ENCODE measurements around the gene ST3GAL2. TPM values are rescaled to one million over a fixed set of nuclear protein-coding genes. Genes with fewer than 3 reads are reported as not detected.

The ST3GAL2 gene
- total RNA-seq, 1 donor from 2014 or later = 71.9 TPM

- TF ChIP-seq, protein P1, sequence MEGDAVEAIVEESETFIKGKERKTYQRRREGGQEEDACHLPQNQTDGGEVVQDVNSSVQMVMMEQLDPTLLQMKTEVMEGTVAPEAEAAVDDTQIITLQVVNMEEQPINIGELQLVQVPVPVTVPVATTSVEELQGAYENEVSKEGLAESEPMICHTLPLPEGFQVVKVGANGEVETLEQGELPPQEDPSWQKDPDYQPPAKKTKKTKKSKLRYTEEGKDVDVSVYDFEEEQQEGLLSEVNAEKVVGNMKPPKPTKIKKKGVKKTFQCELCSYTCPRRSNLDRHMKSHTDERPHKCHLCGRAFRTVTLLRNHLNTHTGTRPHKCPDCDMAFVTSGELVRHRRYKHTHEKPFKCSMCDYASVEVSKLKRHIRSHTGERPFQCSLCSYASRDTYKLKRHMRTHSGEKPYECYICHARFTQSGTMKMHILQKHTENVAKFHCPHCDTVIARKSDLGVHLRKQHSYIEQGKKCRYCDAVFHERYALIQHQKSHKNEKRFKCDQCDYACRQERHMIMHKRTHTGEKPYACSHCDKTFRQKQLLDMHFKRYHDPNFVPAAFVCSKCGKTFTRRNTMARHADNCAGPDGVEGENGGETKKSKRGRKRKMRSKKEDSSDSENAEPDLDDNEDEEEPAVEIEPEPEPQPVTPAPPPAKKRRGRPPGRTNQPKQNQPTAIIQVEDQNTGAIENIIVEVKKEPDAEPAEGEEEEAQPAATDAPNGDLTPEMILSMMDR (IDR thresholded peaks at IDR 0.05) = no peak
Measured at GRCh38 chr16:70421473-70422311, 17.2 kb downstream of the ST3GAL2 start.

GRCh38 chr16:70421014-70421413 is 17.9 kb downstream of the ST3GAL2 start:
- Mint-ChIP-seq H3K27me3 (ENCODE audit: low read depth) (no peaks in the 10 kb centered on the region), H3K9me3 (ENCODE audit: low read depth) (no peaks in the 10 kb centered on the region), H3K27ac (ENCODE audit: unreplicated experiment) (no peak overlapping the region), H3K4me3 (ENCODE audit: unreplicated experiment) (no peak overlapping the region), H3K36me3 (ENCODE audit: low read depth) (peaks cover 2% of the 10 kb centered on the region), H3K4me1 (ENCODE audit: low read depth) (peaks cover 18% of the 10 kb centered on the region)
- DNase-seq (ENCODE audit: low spot score) = no peak
- TF ChIP-seq, protein P1 (IDR thresholded peaks at IDR 0.05) = no peak

More at GRCh38 chr16:70421473-70422311, 17.2 kb downstream of the ST3GAL2 start:
- H3K4me1 Mint-ChIP-seq (ENCODE audit: low read depth) = peaks cover 18% of the 10 kb centered on the region
- no peaks in the 10 kb centered on the region for H3K9me3 Mint-ChIP-seq (ENCODE audit: low read depth)
- no peak overlapping the region for H3K4me3 Mint-ChIP-seq (ENCODE audit: unreplicated experiment)
- H3K27me3 Mint-ChIP-seq (ENCODE audit: low read depth) = no peaks in the 10 kb centered on the region
- peaks cover 2% of the 10 kb centered on the region for H3K36me3 Mint-ChIP-seq (ENCODE audit: low read depth)
- DNase-seq (ENCODE audit: low spot score) = no peak
- no peak overlapping the region for H3K27ac Mint-ChIP-seq (ENCODE audit: unreplicated experiment)

DNA sequence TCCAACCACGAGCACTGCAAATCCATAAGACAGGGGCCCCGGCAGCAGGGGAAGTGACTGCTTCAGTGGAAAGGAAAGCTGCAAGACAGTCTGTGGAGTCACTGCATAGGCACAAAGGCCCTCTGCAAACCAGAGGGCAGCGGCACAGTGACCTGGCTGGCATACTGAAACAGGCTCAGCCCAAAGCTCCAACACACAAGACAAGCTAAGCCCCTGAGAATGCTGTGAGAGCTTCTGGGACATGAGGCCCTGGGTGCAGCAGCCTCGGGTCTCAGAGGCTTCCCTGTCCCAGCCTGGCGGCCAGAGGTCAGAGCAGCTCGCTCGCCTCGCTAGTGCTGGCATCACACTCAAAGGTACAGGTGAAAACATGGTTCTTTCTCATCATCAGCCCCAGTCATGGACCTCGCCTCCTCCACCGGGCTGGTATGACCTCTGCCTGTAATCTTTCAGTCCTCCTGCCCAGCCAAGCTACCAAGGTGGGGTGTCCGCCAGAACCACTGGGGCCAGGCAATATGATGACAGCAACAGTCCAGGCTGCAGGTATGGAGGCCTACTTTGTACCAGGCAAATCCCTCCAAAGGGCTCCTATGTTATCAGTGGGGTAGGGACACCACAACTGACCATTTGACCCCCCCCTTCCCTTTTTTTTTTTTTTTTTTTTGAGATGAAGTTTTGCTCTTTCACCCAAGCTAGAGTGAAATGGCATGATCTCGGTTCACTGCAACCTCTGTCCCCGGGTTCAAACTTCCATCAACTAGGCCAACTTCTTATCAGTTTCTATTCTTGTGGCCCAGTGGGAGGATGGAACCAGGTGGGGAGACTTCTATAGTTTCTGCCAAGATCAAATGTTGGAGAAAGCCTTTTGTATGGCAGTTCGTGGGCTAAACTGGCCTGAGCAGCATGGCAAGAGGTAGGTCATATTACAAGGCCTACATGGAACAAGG is 19.2 kb downstream of the ST3GAL2 start:
- no peak overlapping the region for H3K27ac Mint-ChIP-seq (ENCODE audit: unreplicated experiment)
- no peak overlapping the region for H3K4me3 Mint-ChIP-seq (ENCODE audit: unreplicated experiment)
- no peak for DNase-seq (ENCODE audit: low spot score)
- H3K27me3 Mint-ChIP-seq (ENCODE audit: low read depth) = no peaks in the 10 kb centered on the region
- H3K9me3 Mint-ChIP-seq (ENCODE audit: low read depth) = no peaks in the 10 kb centered on the region
- peaks cover 2% of the 10 kb centered on the region for H3K36me3 Mint-ChIP-seq (ENCODE audit: low read depth)
- TF ChIP-seq, protein P1 (IDR thresholded peaks at IDR 0.05) = no peak
- peaks cover 18% of the 10 kb centered on the region for H3K4me1 Mint-ChIP-seq (ENCODE audit: low read depth)

DNA sequence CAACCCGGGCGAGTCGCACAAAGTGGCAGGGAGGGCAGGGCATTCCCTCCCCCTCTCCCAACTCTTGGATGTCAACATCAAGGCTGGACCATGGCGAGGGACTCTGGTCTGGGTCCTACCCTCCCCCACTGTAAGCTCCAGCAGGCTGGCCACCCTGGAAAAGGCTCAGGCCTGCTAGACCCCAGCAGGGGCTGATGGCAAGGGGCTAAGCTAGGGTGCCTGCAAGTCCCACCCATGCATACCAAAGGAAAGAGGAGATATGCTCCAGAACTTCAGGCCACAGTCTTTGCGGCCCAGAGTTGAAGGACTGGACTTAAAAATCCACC is 19.9 kb downstream of the ST3GAL2 start:
- Mint-ChIP-seq H3K4me3 (ENCODE audit: unreplicated experiment) (no peak overlapping the region), H3K36me3 (ENCODE audit: low read depth) (peaks cover 2% of the 10 kb centered on the region), H3K9me3 (ENCODE audit: low read depth) (no peaks in the 10 kb centered on the region), H3K27me3 (ENCODE audit: low read depth) (no peaks in the 10 kb centered on the region), H3K4me1 (ENCODE audit: low read depth) (peaks cover 24% of the 10 kb centered on the region), H3K27ac (ENCODE audit: unreplicated experiment) (no peak overlapping the region)
- TF ChIP-seq, protein P1 (IDR thresholded peaks at IDR 0.05) = no peak
- DNase-seq (ENCODE audit: low spot score) = no peak

DNA sequence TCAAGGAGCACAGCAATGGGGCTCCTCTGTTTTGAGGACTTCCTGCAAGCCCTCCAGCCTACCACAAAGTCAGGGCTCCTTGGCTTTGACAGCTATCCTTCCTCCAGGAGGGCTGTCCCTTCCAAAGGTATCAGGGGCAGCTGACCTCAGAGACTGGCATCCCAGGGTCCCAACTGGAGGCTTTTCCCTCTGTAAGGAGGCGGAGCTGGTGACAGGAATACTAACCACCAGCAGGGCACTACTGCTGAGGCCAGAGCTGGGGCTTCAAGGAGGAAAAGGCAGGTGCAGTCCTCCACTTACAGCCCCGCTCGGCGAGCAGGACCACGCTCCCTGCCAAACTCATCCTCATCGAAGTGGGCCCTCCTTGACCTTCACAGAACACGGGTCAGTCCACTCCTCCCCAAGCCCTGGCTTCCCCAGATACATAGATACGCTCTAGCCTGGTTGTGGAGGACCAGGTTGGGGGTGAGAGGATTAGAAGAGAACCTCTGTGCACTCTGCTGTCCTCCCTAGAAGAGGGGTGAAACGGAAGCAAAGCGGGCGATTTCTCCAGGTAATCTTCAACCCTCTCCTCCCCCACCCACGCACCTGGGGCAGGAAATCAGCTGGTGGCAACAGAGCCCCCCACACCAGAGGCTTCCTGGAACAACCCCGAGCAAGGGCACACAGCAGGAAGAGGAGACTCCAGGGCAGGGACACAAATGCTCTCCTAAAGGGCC is 20.5 kb downstream of the ST3GAL2 start:
- H3K36me3 Mint-ChIP-seq (ENCODE audit: low read depth) = peaks cover 2% of the 10 kb centered on the region
- H3K9me3 Mint-ChIP-seq (ENCODE audit: low read depth) = no peaks in the 10 kb centered on the region
- H3K27me3 Mint-ChIP-seq (ENCODE audit: low read depth) = no peaks in the 10 kb centered on the region
- TF ChIP-seq, protein P1 (IDR thresholded peaks at IDR 0.05) = no peak
- H3K4me3 Mint-ChIP-seq (ENCODE audit: unreplicated experiment) = no peak overlapping the region
- H3K27ac Mint-ChIP-seq (ENCODE audit: unreplicated experiment) = no peak overlapping the region
- no peak for DNase-seq (ENCODE audit: low spot score)
- H3K4me1 Mint-ChIP-seq (ENCODE audit: low read depth) = peaks cover 24% of the 10 kb centered on the region

Measured in chondrocyte (in vitro differentiated cells).